ENCODE results near the gene ZMAT5.

DNA sequence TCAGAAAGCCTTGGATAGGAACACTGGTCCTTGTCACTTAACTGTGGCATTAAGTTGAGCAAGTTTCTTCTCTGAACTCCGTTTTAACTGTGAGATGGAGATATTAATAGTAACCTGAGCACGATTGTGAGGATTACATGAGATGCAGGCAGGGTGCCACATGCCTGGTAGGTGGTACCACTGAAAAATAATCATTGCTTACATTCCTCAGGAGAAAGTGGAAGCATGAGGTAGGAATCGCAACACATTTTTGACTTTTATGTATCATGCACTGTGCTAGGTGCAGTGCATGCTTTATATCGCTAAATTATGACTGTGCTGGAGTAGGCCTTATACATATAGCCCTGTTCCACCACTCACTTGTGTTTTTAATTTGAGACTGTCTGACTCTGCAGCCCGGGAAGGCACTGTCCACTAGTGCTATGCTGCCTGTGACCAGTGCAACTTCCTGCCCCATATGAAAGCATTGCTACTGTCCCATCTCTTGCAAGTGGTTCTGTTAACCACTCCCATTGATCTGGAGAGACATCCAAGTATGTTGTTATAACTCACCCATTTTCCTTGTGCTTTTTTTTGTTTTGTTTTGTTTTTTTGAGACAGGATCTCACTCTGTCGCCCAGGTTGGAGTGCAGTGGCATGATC, 1.4 kb upstream of the ZMAT5 start:
- TF ChIP-seq, protein P1, sequence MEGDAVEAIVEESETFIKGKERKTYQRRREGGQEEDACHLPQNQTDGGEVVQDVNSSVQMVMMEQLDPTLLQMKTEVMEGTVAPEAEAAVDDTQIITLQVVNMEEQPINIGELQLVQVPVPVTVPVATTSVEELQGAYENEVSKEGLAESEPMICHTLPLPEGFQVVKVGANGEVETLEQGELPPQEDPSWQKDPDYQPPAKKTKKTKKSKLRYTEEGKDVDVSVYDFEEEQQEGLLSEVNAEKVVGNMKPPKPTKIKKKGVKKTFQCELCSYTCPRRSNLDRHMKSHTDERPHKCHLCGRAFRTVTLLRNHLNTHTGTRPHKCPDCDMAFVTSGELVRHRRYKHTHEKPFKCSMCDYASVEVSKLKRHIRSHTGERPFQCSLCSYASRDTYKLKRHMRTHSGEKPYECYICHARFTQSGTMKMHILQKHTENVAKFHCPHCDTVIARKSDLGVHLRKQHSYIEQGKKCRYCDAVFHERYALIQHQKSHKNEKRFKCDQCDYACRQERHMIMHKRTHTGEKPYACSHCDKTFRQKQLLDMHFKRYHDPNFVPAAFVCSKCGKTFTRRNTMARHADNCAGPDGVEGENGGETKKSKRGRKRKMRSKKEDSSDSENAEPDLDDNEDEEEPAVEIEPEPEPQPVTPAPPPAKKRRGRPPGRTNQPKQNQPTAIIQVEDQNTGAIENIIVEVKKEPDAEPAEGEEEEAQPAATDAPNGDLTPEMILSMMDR (IDR thresholded peaks at IDR 0.05; ENCODE audit: insufficient read depth, low read depth, low read length): no peak
- TF ChIP-seq EZH2 (IDR thresholded peaks at IDR 0.05; ENCODE audit: insufficient read depth, low read length): no peak

Data from astrocyte (in vitro differentiated cells and primary cell).